ENCODE data around the gene TCF7. TPM values are rescaled to one million over a fixed set of nuclear protein-coding genes. Genes with fewer than 3 reads are reported as not detected.

The TCF7 gene
- total RNA-seq, 1 donor, result 3.3 TPM

DNA sequence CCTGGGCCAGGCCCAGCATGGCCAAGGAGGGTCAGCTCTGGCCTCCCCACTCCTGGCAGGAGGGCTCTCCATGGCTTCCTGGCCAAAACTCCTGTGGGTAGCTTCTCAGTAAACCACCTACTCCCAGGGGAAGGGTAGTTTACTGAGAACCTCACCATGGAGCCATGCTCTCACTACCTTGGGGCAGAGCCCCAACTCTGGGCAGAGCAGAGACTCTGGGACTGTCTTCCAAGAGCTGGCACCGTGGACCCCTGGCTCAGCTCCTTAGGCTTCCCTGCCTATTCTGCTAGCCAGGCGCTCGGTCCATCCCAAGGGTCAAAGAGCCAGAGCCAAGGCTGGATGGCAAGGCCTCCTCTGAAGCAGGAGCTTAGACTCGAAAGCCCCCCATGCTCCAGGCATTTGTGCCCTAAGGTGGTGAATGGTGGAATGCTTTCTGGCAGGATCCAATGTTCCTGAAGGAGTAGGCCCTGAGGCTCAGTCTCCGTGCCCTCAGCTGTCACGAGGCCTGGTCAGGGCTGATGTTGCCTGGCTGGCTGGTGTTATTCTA lies 19.6 kb downstream of the TCF7 start:
- TF ChIP-seq, protein P1, sequence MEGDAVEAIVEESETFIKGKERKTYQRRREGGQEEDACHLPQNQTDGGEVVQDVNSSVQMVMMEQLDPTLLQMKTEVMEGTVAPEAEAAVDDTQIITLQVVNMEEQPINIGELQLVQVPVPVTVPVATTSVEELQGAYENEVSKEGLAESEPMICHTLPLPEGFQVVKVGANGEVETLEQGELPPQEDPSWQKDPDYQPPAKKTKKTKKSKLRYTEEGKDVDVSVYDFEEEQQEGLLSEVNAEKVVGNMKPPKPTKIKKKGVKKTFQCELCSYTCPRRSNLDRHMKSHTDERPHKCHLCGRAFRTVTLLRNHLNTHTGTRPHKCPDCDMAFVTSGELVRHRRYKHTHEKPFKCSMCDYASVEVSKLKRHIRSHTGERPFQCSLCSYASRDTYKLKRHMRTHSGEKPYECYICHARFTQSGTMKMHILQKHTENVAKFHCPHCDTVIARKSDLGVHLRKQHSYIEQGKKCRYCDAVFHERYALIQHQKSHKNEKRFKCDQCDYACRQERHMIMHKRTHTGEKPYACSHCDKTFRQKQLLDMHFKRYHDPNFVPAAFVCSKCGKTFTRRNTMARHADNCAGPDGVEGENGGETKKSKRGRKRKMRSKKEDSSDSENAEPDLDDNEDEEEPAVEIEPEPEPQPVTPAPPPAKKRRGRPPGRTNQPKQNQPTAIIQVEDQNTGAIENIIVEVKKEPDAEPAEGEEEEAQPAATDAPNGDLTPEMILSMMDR (IDR thresholded peaks at IDR 0.05; ENCODE audit: extremely low read depth, low read depth, low read length), result no peak
- no peaks in the 10 kb centered on the region for H3K27me3 ChIP-seq (ENCODE audit: insufficient read depth, low read length)
- H3K4me3 ChIP-seq (ENCODE audit: insufficient read depth, low read length), result no peak overlapping the region
- no peak overlapping the region for H2AFZ ChIP-seq (ENCODE audit: low read length)
- H4K20me1 ChIP-seq (ENCODE audit: insufficient read depth, low read length), result peaks cover 44% of the 10 kb centered on the region
- peaks cover 16% of the 10 kb centered on the region for H3K4me1 ChIP-seq (ENCODE audit: insufficient read depth, low read length)
- no peaks in the 10 kb centered on the region for H3K9me3 ChIP-seq (ENCODE audit: low read depth, low read length)
- DNase-seq (ENCODE audit: insufficient read length, low spot score, missing footprints), result peak; percentile 56
- peaks cover 83% of the 10 kb centered on the region for H3K79me2 ChIP-seq (ENCODE audit: insufficient read depth, low read length)
- H3K27ac ChIP-seq (ENCODE audit: low read depth, low read length), result peak overlapping the region; percentile 28
- H3K4me2 ChIP-seq (ENCODE audit: insufficient read depth, low read length), result no peak overlapping the region
- H3K36me3 ChIP-seq (ENCODE audit: insufficient read depth, low read length), result peaks cover 34% of the 10 kb centered on the region

DNA sequence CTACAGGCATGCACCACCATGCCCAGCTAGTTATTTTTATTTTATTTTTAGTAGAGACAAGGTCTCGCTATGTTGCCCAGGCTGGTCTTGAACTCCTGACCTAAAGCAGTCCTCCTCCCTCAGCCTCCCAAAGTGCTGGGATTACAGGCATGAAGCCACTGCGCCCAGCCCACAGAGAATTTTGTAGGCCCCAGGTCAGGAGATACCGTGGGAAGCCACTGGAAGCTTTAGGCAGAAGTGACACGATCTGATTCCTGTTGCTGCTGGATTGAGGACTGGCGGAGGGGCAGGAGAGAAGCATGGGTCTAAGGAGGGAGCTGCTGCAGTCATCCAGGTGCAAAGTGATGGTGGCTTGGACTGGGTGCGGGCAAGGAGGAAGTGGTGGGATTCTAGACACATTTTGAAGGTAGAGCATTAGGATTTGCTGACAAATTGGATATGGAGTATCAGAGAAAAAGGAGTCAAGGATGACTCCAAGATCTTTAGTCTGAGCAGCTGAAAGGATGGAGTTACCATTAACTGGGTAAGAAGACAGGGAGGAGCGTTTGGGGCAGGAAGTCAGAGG lies 20.7 kb downstream of the TCF7 start:
- peaks cover 33% of the 10 kb centered on the region for H3K36me3 ChIP-seq (ENCODE audit: insufficient read depth, low read length)
- H3K27me3 ChIP-seq (ENCODE audit: insufficient read depth, low read length), result no peaks in the 10 kb centered on the region
- TF ChIP-seq, protein P1 (IDR thresholded peaks at IDR 0.05; ENCODE audit: extremely low read depth, low read depth, low read length), result no peak
- H3K4me3 ChIP-seq (ENCODE audit: insufficient read depth, low read length), result no peak overlapping the region
- no peak overlapping the region for H3K27ac ChIP-seq (ENCODE audit: low read depth, low read length)
- peaks cover 24% of the 10 kb centered on the region for H3K4me1 ChIP-seq (ENCODE audit: insufficient read depth, low read length)
- H3K9me3 ChIP-seq (ENCODE audit: low read depth, low read length), result no peaks in the 10 kb centered on the region
- peak; percentile 35 for DNase-seq (ENCODE audit: insufficient read length, low spot score, missing footprints)
- no peak overlapping the region for H3K4me2 ChIP-seq (ENCODE audit: insufficient read depth, low read length)
- peaks cover 55% of the 10 kb centered on the region for H4K20me1 ChIP-seq (ENCODE audit: insufficient read depth, low read length)
- H2AFZ ChIP-seq (ENCODE audit: low read length), result no peak overlapping the region
- H3K79me2 ChIP-seq (ENCODE audit: insufficient read depth, low read length), result peaks cover 77% of the 10 kb centered on the region

DNA sequence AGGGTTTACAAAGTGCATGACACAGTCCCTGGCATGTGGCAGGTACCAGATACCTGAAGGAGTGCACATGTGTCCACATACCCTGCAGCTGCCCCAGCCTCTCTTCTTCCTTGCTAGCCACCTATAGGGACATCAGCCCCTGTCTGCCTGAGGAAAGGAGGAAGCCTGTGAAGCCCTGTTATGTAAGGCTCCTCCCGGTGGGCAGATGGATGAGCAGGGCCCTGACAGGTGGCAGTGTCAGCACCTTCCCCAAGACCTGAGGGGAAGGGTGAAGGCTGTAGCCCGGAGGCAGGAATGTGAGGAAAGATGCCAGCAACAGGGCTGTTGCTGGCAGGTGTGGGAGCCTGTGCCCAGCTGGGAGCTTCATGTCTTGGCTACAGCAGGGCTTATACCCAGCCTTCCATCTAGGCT lies 21.7 kb downstream of the TCF7 start:
- Histone ChIP-seq H3K36me3 (ENCODE audit: insufficient read depth, low read length) (peaks cover 38% of the 10 kb centered on the region), H2AFZ (ENCODE audit: low read length) (no peak overlapping the region), H3K4me1 (ENCODE audit: insufficient read depth, low read length) (peaks cover 24% of the 10 kb centered on the region), H3K4me3 (ENCODE audit: insufficient read depth, low read length) (no peak overlapping the region), H3K4me2 (ENCODE audit: insufficient read depth, low read length) (no peak overlapping the region), H3K9me3 (ENCODE audit: low read depth, low read length) (no peaks in the 10 kb centered on the region), H4K20me1 (ENCODE audit: insufficient read depth, low read length) (peaks cover 57% of the 10 kb centered on the region), H3K27ac (ENCODE audit: low read depth, low read length) (no peak overlapping the region), H3K27me3 (ENCODE audit: insufficient read depth, low read length) (no peaks in the 10 kb centered on the region), H3K79me2 (ENCODE audit: insufficient read depth, low read length) (peaks cover 73% of the 10 kb centered on the region)
- DNase-seq (ENCODE audit: insufficient read length, low spot score, missing footprints), result peak; percentile 39
- TF ChIP-seq, protein P1 (IDR thresholded peaks at IDR 0.05; ENCODE audit: extremely low read depth, low read depth, low read length), result no peak

DNA sequence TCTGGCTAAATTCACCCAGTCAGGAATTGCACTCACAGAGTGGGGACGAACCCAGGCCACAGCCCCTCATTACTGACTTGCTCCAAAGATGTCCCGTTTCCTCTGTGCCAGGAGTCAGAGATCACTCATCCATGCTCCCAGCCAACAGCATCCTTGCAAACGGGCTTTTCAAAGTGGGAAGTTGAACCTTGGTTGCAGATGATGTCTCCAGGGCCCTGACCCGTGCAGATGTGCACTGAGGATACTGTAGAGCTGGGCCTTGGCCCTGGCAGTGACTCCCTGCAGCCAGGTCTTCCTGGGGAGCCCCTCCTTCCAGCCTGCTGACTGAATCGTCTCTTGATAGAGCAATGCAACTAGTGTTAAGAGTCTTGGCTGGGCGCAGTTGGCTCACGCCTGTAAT lies 22.3 kb downstream of the TCF7 start:
- Histone ChIP-seq H3K27me3 (ENCODE audit: insufficient read depth, low read length) (no peaks in the 10 kb centered on the region), H3K9me3 (ENCODE audit: low read depth, low read length) (no peaks in the 10 kb centered on the region), H3K4me2 (ENCODE audit: insufficient read depth, low read length) (no peak overlapping the region), H2AFZ (ENCODE audit: low read length) (no peak overlapping the region), H3K4me3 (ENCODE audit: insufficient read depth, low read length) (no peak overlapping the region), H3K36me3 (ENCODE audit: insufficient read depth, low read length) (peaks cover 43% of the 10 kb centered on the region), H3K27ac (ENCODE audit: low read depth, low read length) (no peak overlapping the region), H4K20me1 (ENCODE audit: insufficient read depth, low read length) (peaks cover 53% of the 10 kb centered on the region), H3K79me2 (ENCODE audit: insufficient read depth, low read length) (peaks cover 71% of the 10 kb centered on the region), H3K4me1 (ENCODE audit: insufficient read depth, low read length) (peaks cover 24% of the 10 kb centered on the region)
- DNase-seq (ENCODE audit: insufficient read length, low spot score, missing footprints), result no peak
- TF ChIP-seq, protein P1 (IDR thresholded peaks at IDR 0.05; ENCODE audit: extremely low read depth, low read depth, low read length), result no peak
